Stimulated activated naive CD8-positive, alpha-beta T cell treated with anti-CD3 and anti-CD28 coated beads, Interleukin-15, amount 100 ng/mL, for 72 hours (primary cell): ENCODE results near the gene HNRNPCL4.
"Not testable (repeated sequence)": the region's sequence is repeated elsewhere in the genome, so short reads cannot be mapped to it uniquely, and the experiment has no call there.

Experiments
- ATAC-seq: fragments of 150-1000 bp; cut with Tn5 transposase; 2 replicates; pipeline ENCODE4 v1.10.0; 2021; ENCODE audit warnings: mild to moderate bottlenecking, moderate library complexity
- DNase-seq, 2 donors: peaks; one replicate each; pipeline ENCODE4 v3.0.0; 2021 to 2022
- H3K27ac Mint-ChIP-seq, 2 donors: one replicate each; pipeline ENCODE4 v1.8.0; 2022; ENCODE audit warnings: mild to moderate bottlenecking in 2 of 2, mixed read lengths in 2 of 2, moderate library complexity in 2 of 2
- H3K27me3 Mint-ChIP-seq: one replicate; pipeline ENCODE4 v1.8.0; 2022; ENCODE audit warnings: mixed read lengths
- H3K4me1 Mint-ChIP-seq: one replicate; pipeline ENCODE4 v1.8.0; 2022; ENCODE audit warnings: mild to moderate bottlenecking, mixed read lengths
- H3K4me3 Mint-ChIP-seq, 2 donors: one replicate each; pipeline ENCODE4 v1.8.0; 2022; ENCODE audit warnings: mild to moderate bottlenecking in 2 of 2, mixed read lengths in 2 of 2, moderate library complexity in 1 of 2
- H3K9me3 Mint-ChIP-seq, 2 donors: one replicate each; pipeline ENCODE4 v1.8.0; 2022; ENCODE audit warnings: mixed read lengths in 2 of 2

The HNRNPCL4 gene

GRCh38 chr1:13165531-13165930 lies at the start of gene HNRNPCL4:
Gene HNRNPCL4, minus strand, starts transcription at chr1:13165631. Its CDS starts 164 bp downstream, at chr1:13165467.
- not testable (repeated sequence) for H3K4me1 Mint-ChIP-seq, DNase-seq, H3K27me3 Mint-ChIP-seq, H3K4me3 Mint-ChIP-seq, ATAC-seq, H3K9me3 Mint-ChIP-seq, H3K27ac Mint-ChIP-seq

- H3K4me1 Mint-ChIP-seq, DNase-seq, H3K4me3 Mint-ChIP-seq, H3K27me3 Mint-ChIP-seq, H3K9me3 Mint-ChIP-seq, ATAC-seq, H3K27ac Mint-ChIP-seq: not testable (repeated sequence)
Observed at GRCh38 chr1:13208712-13209111, 43.3 kb upstream of the HNRNPCL4 start.

- not testable (repeated sequence) for H3K4me3 Mint-ChIP-seq, H3K4me1 Mint-ChIP-seq, H3K27me3 Mint-ChIP-seq, H3K27ac Mint-ChIP-seq, DNase-seq, H3K9me3 Mint-ChIP-seq, ATAC-seq
Observed at GRCh38 chr1:13201309-13201708, 35.9 kb upstream of the HNRNPCL4 start, which contains the start of gene PRAMEF13. Gene PRAMEF13, minus strand, starts transcription at chr1:13201409. Its CDS starts 1,820 bp downstream, at chr1:13199589.

GRCh38 chr1:13171548-13171947 lies 6.1 kb upstream of the HNRNPCL4 start, which contains the start of gene PRAMEF9:
Gene PRAMEF9, plus strand, starts transcription at chr1:13171848. Its CDS starts 3,433 bp downstream, at chr1:13175281.
- H3K9me3 Mint-ChIP-seq, result not testable (repeated sequence)

GRCh38 chr1:13155909-13156308 lies 9.5 kb downstream of the HNRNPCL4 start, which contains the start of gene PRAMEF26:
Gene PRAMEF26, minus strand, starts transcription at chr1:13156009. Its CDS starts 2,914 bp downstream, at chr1:13153095.
- H3K27ac Mint-ChIP-seq, DNase-seq, H3K9me3 Mint-ChIP-seq, ATAC-seq, H3K4me3 Mint-ChIP-seq, H3K27me3 Mint-ChIP-seq, H3K4me1 Mint-ChIP-seq: not testable (repeated sequence)

More at GRCh38 chr1:13171548-13171947, 6.1 kb upstream of the HNRNPCL4 start, which contains the start of gene PRAMEF9:
- not testable (repeated sequence) for DNase-seq, ATAC-seq, H3K4me1 Mint-ChIP-seq, H3K27ac Mint-ChIP-seq, H3K27me3 Mint-ChIP-seq, H3K4me3 Mint-ChIP-seq

GRCh38 chr1:13116754-13117153 lies 48.7 kb downstream of the HNRNPCL4 start, which contains the start of gene HNRNPCL2:
Gene HNRNPCL2, minus strand, starts transcription at chr1:13116854. Its CDS starts 454 bp downstream, at chr1:13116400.
- ATAC-seq, DNase-seq, H3K4me3 Mint-ChIP-seq, H3K4me1 Mint-ChIP-seq, H3K27me3 Mint-ChIP-seq, H3K27ac Mint-ChIP-seq, H3K9me3 Mint-ChIP-seq: not testable (repeated sequence)
